GM10248 (cell line): ENCODE results near the gene MPPED1.

Experiments
- CTCF ChIA-PET: fragments of 300-600 bp; sonication (Branson Sonifier 250); formaldehyde crosslinking; extraction: SDS; loops from one replicate; lab custom pipeline; 2021; ENCODE audit warnings: antibody characterized with exemption; lab: Yijun Ruan, JAX
- POLR2A ChIA-PET: fragments of 350-650 bp; sonication (Branson Sonifier 250); formaldehyde crosslinking; extraction: SDS; loops from one replicate; lab custom pipeline; 2020; ENCODE audit warnings: antibody characterized with exemption; lab: Yijun Ruan, JAX
- DNase-seq: peaks from one replicate; pipeline ENCODE4 v3.0.0; 2012; ENCODE audit errors: extremely low spot score
- TF ChIP-seq, protein P1 (sequence below): IDR thresholded peaks from 2 replicates; pipeline ENCODE4 v1.5.1; 2012; ENCODE audit warnings: mild to moderate bottlenecking, low read depth; ENCODE audit errors: extremely low read depth, missing control alignments, control extremely low read depth

MPPED1 gene

DNA sequence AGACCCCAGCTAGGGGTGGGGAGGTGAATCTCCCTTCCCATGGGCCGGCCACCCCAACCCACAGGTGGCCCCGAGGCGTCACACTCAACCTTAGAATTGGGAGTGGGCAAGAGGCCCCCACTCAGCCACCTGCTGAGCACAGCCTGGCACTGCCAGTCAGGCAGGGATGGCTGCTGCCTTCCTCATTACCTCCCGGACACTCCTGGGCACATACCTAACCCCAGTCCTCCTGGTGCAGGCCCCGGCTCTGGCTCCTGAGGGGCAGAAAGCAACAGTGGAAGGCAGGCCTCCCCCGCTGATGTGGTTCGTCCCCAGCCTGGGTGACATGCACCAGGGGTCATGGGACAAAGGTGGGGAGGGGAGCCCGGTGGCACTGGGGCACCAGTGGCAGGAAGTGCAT, 103.6 kb downstream of the MPPED1 start:
- DNase-seq: no peak
- CTCF ChIA-PET: no interaction called here

DNA sequence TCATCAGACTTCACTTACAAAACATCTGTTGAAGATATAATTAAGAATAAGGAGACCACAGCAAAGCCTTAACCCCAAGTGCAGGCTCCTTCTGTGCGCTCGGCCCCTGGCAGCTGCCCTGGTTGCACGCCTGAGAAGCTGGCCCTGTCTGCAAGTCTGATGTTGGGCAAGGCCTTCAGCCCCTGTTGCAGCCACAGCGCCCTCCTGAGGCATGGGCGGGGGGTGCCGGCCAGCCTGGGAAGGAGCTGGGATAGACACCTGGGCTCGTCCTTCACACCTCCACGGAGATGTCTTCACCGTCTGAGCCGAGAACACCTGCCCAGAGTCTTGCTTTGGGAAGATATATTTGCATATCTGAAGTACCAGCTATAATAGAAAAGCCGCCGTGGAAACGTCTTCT, 104.1 kb downstream of the MPPED1 start:
- no peak for DNase-seq
- TF ChIP-seq, protein P1, sequence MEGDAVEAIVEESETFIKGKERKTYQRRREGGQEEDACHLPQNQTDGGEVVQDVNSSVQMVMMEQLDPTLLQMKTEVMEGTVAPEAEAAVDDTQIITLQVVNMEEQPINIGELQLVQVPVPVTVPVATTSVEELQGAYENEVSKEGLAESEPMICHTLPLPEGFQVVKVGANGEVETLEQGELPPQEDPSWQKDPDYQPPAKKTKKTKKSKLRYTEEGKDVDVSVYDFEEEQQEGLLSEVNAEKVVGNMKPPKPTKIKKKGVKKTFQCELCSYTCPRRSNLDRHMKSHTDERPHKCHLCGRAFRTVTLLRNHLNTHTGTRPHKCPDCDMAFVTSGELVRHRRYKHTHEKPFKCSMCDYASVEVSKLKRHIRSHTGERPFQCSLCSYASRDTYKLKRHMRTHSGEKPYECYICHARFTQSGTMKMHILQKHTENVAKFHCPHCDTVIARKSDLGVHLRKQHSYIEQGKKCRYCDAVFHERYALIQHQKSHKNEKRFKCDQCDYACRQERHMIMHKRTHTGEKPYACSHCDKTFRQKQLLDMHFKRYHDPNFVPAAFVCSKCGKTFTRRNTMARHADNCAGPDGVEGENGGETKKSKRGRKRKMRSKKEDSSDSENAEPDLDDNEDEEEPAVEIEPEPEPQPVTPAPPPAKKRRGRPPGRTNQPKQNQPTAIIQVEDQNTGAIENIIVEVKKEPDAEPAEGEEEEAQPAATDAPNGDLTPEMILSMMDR: no peak
- ChIA-PET CTCF (no interaction called here), POLR2A (no interaction called here)

More for the DNA sequence above, 103.6 kb downstream of the MPPED1 start:
- POLR2A ChIA-PET: no interaction called here
- TF ChIP-seq, protein P1: no peak

DNA sequence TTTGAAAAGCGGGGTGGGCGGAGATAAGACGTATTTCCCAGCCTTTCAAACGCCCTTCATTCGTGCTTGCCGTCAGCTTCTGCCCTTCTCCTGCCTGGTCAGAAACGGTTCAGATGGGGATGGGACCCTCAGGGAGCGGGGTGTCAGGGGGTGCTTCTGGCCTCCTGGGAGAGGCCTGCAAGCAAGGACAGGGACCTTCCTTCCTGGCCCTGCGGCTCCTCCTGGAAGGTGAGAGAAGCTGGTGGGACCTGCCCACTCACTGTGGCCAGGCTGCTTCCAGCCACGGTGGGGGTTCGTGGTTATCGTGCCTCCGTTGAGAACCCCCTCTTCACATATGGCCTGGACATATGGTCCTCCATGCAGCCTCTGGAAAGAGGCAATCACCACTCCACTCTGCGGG, 104.6 kb downstream of the MPPED1 start:
- TF ChIP-seq, protein P1: no peak
- no peak for DNase-seq
- POLR2A ChIA-PET: no interaction called here
- CTCF ChIA-PET: interaction anchor here (0.7 kb wide), 1 partner anchor 50 kb away, joined by 3 read pairs; no protein-coding TSS in a partner anchor

DNA sequence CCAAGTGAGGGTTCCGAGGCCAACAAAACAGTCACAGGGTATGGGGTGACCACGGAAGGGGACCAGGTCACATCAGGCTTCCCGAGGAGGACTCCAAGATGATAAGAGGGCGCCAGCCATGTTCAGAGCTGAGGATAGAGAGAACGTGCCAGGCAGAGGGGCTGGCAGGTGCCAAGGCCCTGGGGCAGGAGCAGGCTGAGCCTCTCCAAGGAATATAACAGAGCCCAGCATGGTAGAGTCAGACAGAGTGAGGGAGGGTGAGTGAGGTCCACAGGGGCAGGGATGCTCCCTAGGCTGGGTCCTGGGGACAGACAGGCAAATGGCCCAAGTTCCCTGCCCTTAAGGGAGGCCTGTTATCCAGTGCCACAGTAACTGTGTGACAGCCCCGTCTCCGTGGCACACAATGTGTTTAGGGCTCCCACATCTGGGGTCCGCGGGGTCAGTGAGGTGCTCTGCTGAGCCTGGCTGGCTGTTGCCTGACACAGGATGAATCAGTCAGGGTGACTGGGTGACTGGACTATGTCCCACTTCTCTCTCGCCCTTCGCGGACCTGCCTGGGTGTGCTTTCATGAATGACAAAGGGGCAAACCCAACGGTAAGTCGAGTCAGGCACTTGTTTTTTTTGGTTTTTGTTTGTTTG, 105.3 kb downstream of the MPPED1 start:
- ChIA-PET POLR2A (no interaction called here), CTCF (interaction anchor here (0.7 kb wide), 1 partner anchor 49 kb away, joined by 3 read pairs; no protein-coding TSS in a partner anchor)
- TF ChIP-seq, protein P1: no peak
- DNase-seq: no peak

DNA sequence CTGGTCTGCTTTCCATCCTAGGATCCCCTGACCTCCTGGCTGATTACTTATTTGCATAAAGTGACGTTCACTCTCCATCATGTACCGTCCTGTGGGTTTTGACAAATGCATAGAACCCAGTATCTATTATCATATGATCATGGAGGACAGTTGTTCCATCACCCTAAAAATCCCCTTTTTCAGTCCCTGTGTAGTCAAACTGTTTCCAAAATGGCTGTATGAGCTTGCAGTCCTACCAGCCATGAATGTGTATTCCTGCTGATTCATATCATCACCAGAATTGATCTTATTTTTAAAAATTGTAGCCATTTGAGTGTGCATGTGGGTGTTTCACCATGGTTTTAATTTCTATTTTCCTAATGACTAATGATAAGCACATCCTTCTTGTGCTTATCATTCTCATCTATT, 108.8 kb downstream of the MPPED1 start:
- DNase-seq: no peak
- TF ChIP-seq, protein P1: no peak
- ChIA-PET CTCF (no interaction called here), POLR2A (no interaction called here)

DNA sequence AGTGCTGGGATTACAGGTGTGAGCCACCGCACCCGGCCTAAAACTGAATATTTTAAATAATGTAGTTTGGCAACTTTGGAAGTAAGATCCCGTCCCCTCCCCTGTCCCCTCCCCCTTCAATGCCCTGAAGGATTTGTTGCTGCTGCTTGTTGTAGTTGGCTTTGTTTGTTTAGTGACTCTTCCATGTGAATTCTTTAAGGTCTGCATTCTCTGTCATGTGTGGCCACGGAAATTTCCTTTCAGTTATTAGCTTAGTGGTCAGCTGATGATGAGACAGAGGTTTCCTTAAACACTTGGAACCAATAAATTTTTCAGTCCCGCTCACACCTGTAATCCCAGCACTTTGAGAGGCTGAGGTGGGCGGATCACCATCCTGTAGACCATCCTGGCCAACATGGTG, 109.9 kb downstream of the MPPED1 start:
- ChIA-PET POLR2A (no interaction called here), CTCF (interaction anchor here (0.9 kb wide), 1 partner anchor 22 kb away, joined by 3 read pairs; no protein-coding TSS in a partner anchor)
- TF ChIP-seq, protein P1: no peak
- no peak for DNase-seq
